GM18907 (cell line): ENCODE data around the gene PRG2.
A peak's percentile ranks its signal among the peaks of the same experiment; 100 is the strongest.
"Not testable (repeated sequence)": the region's sequence is repeated elsewhere in the genome, so short reads cannot be mapped to it uniquely, and the experiment has no call there.

Experiments used
- ATAC-seq: cut with Tn5 transposase; IDR thresholded peaks from one replicate; pipeline ENCODE4 v1.9.1; 2021; ENCODE audit warnings: mild to moderate bottlenecking, moderate library complexity; ENCODE audit not compliant: unreplicated experiment

PRG2 gene

GRCh38 chr11:57348636-57349313 is 41.7 kb downstream of the PRG2 start:
- no peak for ATAC-seq

- no peak for ATAC-seq
Measured at GRCh38 chr11:57348052-57348451, 42.4 kb downstream of the PRG2 start.

GRCh38 chr11:57347336-57347735 is 43.1 kb downstream of the PRG2 start:
- no peak for ATAC-seq

GRCh38 chr11:57345555-57346211 is 44.8 kb downstream of the PRG2 start:
- ATAC-seq: peak; percentile 69

- ATAC-seq: no peak
Measured at GRCh38 chr11:57344826-57345225, 45.6 kb downstream of the PRG2 start.

- no peak for ATAC-seq
Measured at GRCh38 chr11:57343825-57344224, 46.6 kb downstream of the PRG2 start.

GRCh38 chr11:57342702-57343101 is 47.7 kb downstream of the PRG2 start:
- ATAC-seq: no peak

GRCh38 chr11:57341250-57341808 is 49.1 kb downstream of the PRG2 start:
- no peak for ATAC-seq

- no peak for ATAC-seq
Measured at GRCh38 chr11:57340039-57340615, 50.3 kb downstream of the PRG2 start.

GRCh38 chr11:57339328-57339727 is 51.1 kb downstream of the PRG2 start:
- no peak for ATAC-seq

- ATAC-seq: no peak
Measured at GRCh38 chr11:57338142-57338541, 52.3 kb downstream of the PRG2 start, which contains the start of gene P2RX3. Gene P2RX3 (plus strand): TSS chr11:57338352. CDS start chr11:57338551, 199 bp downstream.

GRCh38 chr11:57336856-57337255 is 53.6 kb downstream of the PRG2 start:
- not testable (repeated sequence) for ATAC-seq
